Measurements from ENCODE around the gene CYP4A11.
"Not testable (repeated sequence)": the region's sequence is repeated elsewhere in the genome, so short reads cannot be mapped to it uniquely, and the experiment has no call there.

CYP4A11 gene

DNA sequence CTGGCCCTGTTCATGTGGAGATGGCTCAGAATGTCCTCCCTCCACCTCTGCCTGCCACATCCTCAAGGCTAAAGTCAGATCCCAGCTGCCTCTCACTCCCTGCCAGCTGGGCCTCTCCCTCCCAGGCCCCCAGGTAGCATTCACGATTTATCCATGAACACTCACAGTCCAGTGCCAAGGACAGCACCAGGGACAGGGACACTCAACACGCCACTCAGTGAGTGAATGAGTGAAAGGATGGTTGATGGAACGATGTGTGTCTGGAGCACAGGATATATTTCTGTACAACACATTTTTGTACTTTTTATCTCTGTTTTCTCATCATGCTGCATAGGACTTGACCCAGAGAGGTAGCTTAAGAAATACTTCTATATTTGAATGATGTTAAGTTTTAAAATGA, 10.1 kb downstream of the CYP4A11 start:
- TF ChIP-seq, protein P1, sequence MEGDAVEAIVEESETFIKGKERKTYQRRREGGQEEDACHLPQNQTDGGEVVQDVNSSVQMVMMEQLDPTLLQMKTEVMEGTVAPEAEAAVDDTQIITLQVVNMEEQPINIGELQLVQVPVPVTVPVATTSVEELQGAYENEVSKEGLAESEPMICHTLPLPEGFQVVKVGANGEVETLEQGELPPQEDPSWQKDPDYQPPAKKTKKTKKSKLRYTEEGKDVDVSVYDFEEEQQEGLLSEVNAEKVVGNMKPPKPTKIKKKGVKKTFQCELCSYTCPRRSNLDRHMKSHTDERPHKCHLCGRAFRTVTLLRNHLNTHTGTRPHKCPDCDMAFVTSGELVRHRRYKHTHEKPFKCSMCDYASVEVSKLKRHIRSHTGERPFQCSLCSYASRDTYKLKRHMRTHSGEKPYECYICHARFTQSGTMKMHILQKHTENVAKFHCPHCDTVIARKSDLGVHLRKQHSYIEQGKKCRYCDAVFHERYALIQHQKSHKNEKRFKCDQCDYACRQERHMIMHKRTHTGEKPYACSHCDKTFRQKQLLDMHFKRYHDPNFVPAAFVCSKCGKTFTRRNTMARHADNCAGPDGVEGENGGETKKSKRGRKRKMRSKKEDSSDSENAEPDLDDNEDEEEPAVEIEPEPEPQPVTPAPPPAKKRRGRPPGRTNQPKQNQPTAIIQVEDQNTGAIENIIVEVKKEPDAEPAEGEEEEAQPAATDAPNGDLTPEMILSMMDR (conservative IDR thresholded peaks at IDR 0.05), result no peak
- H3K27ac ChIP-seq, result no peak overlapping the region

DNA sequence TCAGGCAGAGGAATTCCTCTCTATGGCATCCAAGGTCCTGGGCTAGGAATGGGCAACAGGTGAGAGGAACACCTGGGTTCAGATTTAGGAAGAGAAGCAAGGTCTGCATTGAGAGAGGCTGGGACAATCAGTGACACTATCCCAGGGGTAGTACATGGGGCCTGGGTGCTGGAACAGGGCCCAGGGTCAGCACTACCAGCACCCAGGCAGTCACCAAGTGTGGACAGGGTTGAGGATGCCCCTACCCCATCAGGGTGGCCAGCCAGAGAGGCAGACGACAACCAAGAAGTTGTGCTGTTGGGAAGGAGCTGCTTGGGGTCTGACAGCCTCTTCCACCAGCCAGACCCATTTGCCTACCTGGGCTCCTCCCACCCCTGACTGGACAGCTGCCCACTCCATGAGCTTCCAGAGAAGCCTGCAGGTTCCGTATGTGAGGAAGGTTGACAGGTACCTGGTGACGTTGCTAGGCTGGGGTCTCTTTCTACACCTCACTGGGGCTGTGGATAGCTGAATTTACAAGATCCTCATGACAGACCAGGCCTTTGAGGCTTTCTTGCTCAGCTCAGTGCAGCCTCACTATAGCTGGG, 13.9 kb downstream of the CYP4A11 start:
- TF ChIP-seq, protein P1 (conservative IDR thresholded peaks at IDR 0.05), result no peak

DNA sequence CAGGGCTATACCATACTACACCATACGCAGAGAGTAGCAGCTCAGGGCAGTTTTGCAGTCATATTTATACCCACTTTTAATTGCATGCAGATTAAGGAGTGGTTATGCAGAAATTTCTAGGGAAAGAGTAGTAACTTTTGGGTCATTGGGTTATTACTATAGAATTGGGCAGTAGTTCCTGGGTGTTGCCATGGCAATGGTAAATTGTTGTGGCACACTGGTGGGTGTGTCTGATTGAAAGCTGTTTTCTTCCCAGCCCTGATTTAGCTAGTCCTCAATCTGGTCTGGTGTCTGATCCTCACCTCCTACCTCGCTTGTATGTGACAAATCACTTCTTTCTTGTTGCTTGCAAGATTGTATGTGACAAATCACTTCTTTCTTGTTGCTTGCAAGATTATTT, 30.5 kb downstream of the CYP4A11 start:
- TF ChIP-seq, protein P1 (conservative IDR thresholded peaks at IDR 0.05), result no peak

More for the DNA sequence above, 13.9 kb downstream of the CYP4A11 start:
- no peak overlapping the region for H3K27ac ChIP-seq

DNA sequence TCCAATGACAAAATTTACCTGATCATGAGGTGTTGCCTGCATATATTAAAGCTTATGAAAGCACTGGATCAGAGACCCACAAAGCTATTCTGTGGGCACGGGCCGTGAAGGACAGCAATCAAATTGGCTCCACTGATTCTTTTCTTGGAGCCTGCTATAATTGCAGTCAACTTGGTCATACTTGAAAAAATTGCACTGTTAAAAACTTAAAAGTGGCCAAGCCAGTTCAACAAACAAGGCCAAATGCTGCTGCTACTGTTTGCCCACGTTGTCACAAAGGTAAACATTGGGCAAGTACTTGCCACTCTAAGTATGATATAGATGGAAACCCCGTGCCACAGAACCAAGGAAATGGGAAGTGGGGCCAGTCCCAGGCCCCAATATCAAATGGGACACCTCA, 37.8 kb downstream of the CYP4A11 start:
- TF ChIP-seq, protein P1 (conservative IDR thresholded peaks at IDR 0.05), result no peak
- H3K27ac ChIP-seq, result peak overlapping the region; percentile 80

More for the DNA sequence above, 30.5 kb downstream of the CYP4A11 start:
- H3K27ac ChIP-seq, result no peak overlapping the region

DNA sequence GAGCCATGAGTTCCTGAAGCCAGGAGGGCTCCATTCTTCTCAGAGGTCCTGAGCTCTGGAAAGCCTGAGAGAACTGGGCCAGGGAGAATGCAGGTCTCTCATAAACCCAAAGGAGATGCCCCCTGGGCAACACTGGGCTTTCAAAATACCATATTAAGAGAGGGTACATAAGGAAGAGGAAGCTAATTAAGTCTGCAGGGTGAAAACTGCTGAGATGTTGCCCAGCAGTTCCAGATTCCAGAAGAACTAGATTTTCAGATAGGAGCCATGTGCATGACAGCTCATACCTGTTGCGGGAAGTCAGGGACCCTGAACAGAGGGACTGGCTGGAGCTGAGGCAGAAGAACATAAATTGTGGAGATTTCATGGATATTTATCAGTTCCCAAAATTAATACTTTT, 40.9 kb downstream of the CYP4A11 start:
- H3K27ac ChIP-seq, result peak overlapping the region; percentile 38; the same call in 1 of the 2 replicates
- TF ChIP-seq, protein P1 (conservative IDR thresholded peaks at IDR 0.05), result no peak

DNA sequence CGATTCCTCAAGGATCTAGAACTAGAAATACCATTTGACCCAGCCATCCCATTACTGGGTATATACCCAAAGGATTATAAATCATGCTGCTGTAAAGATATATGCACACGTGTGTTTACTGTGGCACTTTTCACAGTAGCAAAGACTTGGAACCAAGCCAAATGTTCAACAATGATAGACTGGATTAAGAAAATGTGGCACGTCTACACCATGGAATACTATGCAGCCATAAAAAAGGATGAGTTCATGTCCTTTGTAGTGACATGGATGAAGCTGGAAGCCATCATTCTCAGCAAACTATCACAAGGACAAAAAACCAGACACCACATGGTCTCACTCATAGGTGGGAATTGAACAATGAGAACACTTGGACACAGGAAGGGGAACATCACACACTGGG, 59.6 kb downstream of the CYP4A11 start:
- H3K27ac ChIP-seq, result not testable (repeated sequence)
